ENCODE data around the gene RPL32.
"Not testable (repeated sequence)": the region's sequence is repeated elsewhere in the genome, so short reads cannot be mapped to it uniquely, and the experiment has no call there.

The RPL32 gene

GRCh38 chr3:12807066-12807465 lies 34.3 kb downstream of the RPL32 start:
- DNase-seq, result no peak

DNA sequence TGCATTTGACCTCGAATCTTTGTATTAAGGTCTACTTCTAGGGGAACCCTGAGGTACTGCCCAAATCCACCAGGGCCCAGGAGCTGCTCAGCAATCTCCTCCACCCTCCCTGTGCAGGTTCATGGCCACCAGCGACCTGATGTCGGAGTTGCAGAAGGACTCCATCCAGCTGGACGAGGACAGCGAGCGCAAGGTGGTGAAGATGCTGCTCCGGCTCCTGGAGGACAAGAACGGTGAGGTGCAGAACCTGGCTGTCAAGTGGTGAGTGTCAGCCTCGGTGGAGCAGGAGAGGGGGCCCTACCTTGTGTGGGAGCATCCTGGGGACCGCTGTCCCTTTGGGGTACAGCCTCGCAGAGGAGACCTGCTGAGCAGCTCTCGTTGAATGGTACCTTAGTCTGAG lies 38.0 kb downstream of the RPL32 start:
- DNase-seq, result no peak

GRCh38 chr3:12799525-12800440 lies 41.6 kb downstream of the RPL32 start:
- no peak for DNase-seq

DNA sequence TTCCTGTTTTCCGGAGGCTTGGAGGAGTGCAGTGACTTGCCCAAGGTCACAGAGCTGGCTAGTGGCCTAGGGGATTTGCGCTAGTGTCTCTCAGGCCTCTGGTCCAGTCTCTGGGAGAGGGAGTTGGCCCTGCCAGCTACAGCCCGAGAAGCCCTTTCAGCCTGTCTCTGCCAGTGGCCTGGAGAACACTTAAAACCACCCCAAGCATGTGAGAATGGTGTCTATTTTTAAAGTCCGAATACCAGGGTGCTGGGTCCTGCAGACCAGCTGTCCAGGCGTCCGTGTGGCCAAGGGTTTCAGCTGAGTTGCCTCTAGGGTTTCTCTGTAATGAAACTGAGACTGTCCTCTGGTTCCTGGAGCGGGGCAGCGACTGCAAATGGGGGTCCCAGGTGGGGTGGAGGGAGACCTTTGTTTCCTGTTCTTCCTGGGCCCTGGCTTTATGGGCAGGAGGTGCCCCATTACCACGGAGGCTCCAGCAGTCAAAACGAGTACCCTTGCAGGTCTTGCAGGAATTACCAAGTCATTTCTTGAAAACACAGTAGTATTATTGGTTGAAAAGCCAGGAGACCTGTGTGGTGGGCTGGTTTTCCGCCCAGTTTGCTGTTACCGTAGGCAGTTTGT lies 42.7 kb downstream of the RPL32 start:
- DNase-seq, result no peak

- DNase-seq, result no peak
Measured at GRCh38 chr3:12797892-12798558, 43.3 kb downstream of the RPL32 start.

GRCh38 chr3:12797124-12797891 lies 44.1 kb downstream of the RPL32 start:
- DNase-seq, result no peak

DNA sequence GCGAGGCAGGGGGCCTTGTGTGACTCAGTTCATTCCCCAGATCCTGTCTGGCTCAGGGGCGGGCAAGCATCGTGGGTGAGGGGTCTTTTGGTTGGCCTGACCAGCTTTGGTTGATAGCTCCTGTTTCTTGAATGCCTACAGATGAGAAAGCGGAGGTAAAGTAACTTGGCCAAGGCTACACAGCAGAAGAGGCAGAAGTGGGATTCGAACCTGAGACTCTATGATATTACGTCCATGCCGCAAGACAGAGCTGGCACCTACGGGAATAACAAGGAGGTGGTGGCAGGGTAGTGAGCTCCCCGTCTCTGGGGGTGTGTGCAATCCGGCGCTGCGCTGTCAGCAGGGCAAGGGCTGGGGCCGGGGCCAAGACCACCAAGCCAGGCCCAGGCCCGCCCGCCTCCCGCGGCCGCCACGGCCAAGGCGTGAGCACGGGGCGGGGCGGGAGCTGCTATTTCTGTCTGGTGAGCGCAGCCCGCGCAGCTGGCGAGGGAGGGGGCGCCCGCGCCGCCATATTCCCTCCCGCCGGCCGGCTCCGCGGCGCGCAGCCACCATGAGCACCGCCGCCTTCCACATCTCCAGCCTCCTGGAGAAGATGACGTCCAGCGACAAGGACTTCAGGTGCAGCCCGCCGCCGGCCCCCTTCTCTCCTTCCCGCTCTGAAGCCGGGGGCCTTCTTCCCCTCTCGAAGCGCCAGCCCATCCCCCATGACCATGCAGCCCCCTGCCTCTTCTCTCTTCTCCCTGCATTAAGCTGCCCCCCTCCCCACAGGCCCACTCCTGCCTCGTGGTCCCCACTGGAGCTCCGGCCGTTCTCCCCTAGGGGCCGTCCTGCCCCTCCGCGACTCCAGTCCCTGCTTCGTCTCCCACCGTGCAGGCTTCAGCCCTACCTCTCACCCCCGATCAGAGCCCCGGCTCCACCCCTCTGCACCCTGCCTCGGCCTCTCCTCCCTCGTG lies 44.9 kb downstream of the RPL32 start, which contains the start of gene CAND2:
TSS of gene CAND2 (plus strand) at position 510 of the 953 bp plus-strand sequence. CDS start at position 551, 41 bp downstream.
- peak; percentile 12 for DNase-seq

- DNase-seq, result no peak
Measured at GRCh38 chr3:12793701-12794100, 47.7 kb downstream of the RPL32 start.

DNA sequence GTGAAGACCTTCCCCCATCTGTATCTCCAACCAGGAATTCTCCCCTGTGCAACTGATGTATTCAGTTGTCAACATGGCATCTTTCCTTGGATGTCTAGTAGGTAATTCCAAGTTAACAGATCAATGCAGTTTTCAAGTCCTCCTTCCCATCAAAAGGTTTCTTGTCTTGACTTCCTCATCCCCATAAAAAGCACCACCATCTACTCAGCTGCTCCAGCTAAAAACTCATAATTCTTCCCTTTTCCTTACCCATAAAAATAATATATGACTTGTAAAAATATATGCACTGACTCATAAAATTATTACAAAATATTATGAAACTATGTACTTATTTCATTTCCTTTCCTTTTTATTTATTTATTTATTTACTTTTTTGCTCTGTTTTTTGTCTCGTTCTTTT lies 49.9 kb downstream of the RPL32 start:
- DNase-seq, result no peak

DNA sequence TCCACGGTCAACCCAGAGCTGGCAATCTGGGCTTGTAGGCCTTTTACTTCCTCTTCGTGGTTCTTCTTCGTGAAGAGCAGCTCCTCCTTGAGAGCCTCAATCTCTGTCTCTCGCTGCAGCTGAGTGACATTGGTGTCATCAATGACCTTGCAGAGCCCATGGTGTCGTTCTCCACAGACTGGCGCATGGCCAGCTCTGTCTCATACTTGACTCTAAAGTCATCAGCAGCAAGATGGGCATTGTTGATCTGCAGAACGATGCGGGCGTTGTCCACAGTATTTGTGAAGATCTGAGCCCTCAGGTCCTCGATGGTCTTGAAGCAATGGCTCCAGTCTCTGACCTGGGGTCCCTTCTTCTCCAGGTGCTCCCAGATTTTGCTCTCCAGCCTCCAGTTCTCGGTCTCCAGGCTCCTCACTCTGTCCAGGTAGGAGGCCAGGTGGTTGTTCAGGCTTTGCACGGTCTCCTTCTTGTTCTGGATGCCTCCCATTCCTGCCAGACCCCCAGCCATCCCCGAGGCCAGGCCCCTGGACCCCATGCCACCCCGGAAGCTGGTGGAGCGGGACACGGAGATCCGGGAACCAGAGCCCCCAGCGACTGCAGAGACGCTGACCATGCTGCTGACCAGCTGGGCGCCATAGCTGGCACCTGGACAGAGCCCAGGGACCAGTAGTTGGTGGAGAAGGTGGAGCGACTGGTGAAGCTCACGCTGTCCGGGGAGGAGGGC lies 53.2 kb downstream of the RPL32 start:
- DNase-seq, result not testable (repeated sequence)

- peak; percentile 38 for DNase-seq
Measured at GRCh38 chr3:12787346-12787745, 54.0 kb downstream of the RPL32 start.

DNA sequence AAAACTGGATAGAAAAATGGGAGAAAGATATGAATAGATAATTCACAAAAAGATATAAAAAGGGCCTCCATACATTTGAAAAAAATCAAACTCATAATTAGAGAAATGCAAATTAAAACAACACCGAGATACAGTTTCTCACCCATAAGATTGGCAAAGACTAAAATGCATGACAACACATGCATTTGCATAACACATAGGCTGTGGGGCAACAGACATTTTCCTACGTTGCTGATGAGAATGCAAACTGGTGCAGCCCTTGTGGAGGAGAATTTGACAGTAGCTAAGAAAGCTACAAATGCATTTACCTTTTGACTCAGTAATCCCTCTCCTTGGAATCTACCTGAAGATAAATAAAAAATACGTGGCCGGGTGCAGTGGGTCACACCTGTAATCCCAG lies 56.3 kb downstream of the RPL32 start:
- no peak for DNase-seq
